WTC11 (cell line): ENCODE data around the gene RCHY1. TPM values are rescaled to one million over a fixed set of nuclear protein-coding genes. Genes with fewer than 3 reads are reported as not detected.

ENCODE experiments used
- CREM ChIP-seq: sonication (generic); formaldehyde crosslinking; IDR thresholded peaks from 2 replicates; pipeline ENCODE4 v1.8.1; 2022; ENCODE audit warnings: mild to moderate bottlenecking, missing genetic modification reagents, moderate library complexity
- ELF4 ChIP-seq: sonication (generic); formaldehyde crosslinking; IDR thresholded peaks from 2 replicates; pipeline ENCODE4 v1.8.1; 2022; ENCODE audit warnings: low read depth, mild to moderate bottlenecking, moderate library complexity, missing genetic modification reagents
- FOXK1 ChIP-seq: sonication (generic); formaldehyde crosslinking; IDR thresholded peaks from 2 replicates; pipeline ENCODE4 v1.8.0; 2022; ENCODE audit warnings: mild to moderate bottlenecking, moderate library complexity, missing genetic modification reagents
- GABPB1 ChIP-seq: sonication (generic); formaldehyde crosslinking; IDR thresholded peaks from 2 replicates; pipeline ENCODE4 v1.8.1; 2023; ENCODE audit warnings: mild to moderate bottlenecking, missing genetic modification reagents
- JUN ChIP-seq: sonication (generic); formaldehyde crosslinking; IDR thresholded peaks from 2 replicates; pipeline ENCODE4 v1.8.0; 2023; ENCODE audit warnings: mild to moderate bottlenecking, missing genetic modification reagents
- MAX ChIP-seq: sonication (generic); formaldehyde crosslinking; IDR thresholded peaks from 2 replicates; pipeline ENCODE4 v1.8.0; 2022; ENCODE audit warnings: mild to moderate bottlenecking, missing genetic modification reagents
- MYBL2 ChIP-seq: sonication (generic); formaldehyde crosslinking; IDR thresholded peaks from 2 replicates; pipeline ENCODE4 v1.8.1; 2023; ENCODE audit warnings: mild to moderate bottlenecking, moderate library complexity, missing genetic modification reagents
- NFATC4 ChIP-seq: fragments of 250-450 bp; sonication (Bioruptor Pico); IDR thresholded peaks from 2 replicates; pipeline ENCODE4 v1.9.0; 2021; ENCODE audit warnings: mild to moderate bottlenecking
- NR1H2 ChIP-seq: sonication (generic); formaldehyde crosslinking; IDR thresholded peaks from 2 replicates; pipeline ENCODE4 v1.9.0; 2021; ENCODE audit warnings: mild to moderate bottlenecking, moderate library complexity, missing genetic modification reagents
- ZBTB43 ChIP-seq: sonication (generic); formaldehyde crosslinking; IDR thresholded peaks from 2 replicates; pipeline ENCODE4 v1.8.1; 2023; ENCODE audit warnings: mild to moderate bottlenecking, missing genetic modification reagents
- ZNF138 ChIP-seq: sonication (generic); formaldehyde crosslinking; conservative IDR thresholded peaks from 2 replicates; pipeline ENCODE4 v1.8.1; 2022; ENCODE audit warnings: mild to moderate bottlenecking, moderate library complexity, missing genetic modification reagents
- ZNF281 ChIP-seq: sonication (generic); formaldehyde crosslinking; IDR thresholded peaks from 2 replicates; pipeline ENCODE4 v1.8.0; 2023; ENCODE audit warnings: mild to moderate bottlenecking, missing genetic modification reagents
- ZNF425 ChIP-seq: fragments of 250-450 bp; sonication (Bioruptor Pico); conservative IDR thresholded peaks from 2 replicates; pipeline ENCODE4 v1.9.0; 2021; ENCODE audit warnings: mild to moderate bottlenecking
- total RNA-seq: library from RNA; stranded (reverse); gene quantifications from 3 replicates; pipeline ENCODE4 v1.2.3, GENCODE V29; 2021
- TF ChIP-seq, protein P1 (sequence below): sonication (generic); formaldehyde crosslinking; IDR thresholded peaks from 2 replicates; pipeline ENCODE4 v1.8.0; 2023; ENCODE audit warnings: missing genetic modification reagents, mild to moderate bottlenecking, borderline replicate concordance
- TF ChIP-seq, protein P2 (sequence below): sonication (generic); formaldehyde crosslinking; IDR thresholded peaks from 2 replicates; pipeline ENCODE4 v1.8.1; 2022; ENCODE audit warnings: low read depth, missing genetic modification reagents, borderline replicate concordance
- TF ChIP-seq, protein P3 (sequence below): sonication (generic); formaldehyde crosslinking; IDR thresholded peaks from 2 replicates; pipeline ENCODE4 v1.8.1; 2022; ENCODE audit warnings: mild to moderate bottlenecking, moderate library complexity, missing genetic modification reagents

Gene RCHY1
- total RNA-seq, 1 experiment from 2014 or later, result 37.8 TPM

- TF ChIP-seq ZNF281 (no peak), MYBL2 (no peak), CREM (no peak), ZBTB43 (CRISPR knock-in tag) (no peak), GABPB1 (no peak), NFATC4 (CRISPR knock-in tag) (no peak), ELF4 (no peak), JUN (CRISPR knock-in tag) (no peak), NR1H2 (CRISPR knock-in tag) (no peak), ZNF138 (CRISPR knock-in tag) (no peak), ZNF425 (CRISPR knock-in tag) (no peak), FOXK1 (CRISPR knock-in tag) (no peak), MAX (CRISPR knock-in tag) (no peak)
- TF ChIP-seq, protein P1, sequence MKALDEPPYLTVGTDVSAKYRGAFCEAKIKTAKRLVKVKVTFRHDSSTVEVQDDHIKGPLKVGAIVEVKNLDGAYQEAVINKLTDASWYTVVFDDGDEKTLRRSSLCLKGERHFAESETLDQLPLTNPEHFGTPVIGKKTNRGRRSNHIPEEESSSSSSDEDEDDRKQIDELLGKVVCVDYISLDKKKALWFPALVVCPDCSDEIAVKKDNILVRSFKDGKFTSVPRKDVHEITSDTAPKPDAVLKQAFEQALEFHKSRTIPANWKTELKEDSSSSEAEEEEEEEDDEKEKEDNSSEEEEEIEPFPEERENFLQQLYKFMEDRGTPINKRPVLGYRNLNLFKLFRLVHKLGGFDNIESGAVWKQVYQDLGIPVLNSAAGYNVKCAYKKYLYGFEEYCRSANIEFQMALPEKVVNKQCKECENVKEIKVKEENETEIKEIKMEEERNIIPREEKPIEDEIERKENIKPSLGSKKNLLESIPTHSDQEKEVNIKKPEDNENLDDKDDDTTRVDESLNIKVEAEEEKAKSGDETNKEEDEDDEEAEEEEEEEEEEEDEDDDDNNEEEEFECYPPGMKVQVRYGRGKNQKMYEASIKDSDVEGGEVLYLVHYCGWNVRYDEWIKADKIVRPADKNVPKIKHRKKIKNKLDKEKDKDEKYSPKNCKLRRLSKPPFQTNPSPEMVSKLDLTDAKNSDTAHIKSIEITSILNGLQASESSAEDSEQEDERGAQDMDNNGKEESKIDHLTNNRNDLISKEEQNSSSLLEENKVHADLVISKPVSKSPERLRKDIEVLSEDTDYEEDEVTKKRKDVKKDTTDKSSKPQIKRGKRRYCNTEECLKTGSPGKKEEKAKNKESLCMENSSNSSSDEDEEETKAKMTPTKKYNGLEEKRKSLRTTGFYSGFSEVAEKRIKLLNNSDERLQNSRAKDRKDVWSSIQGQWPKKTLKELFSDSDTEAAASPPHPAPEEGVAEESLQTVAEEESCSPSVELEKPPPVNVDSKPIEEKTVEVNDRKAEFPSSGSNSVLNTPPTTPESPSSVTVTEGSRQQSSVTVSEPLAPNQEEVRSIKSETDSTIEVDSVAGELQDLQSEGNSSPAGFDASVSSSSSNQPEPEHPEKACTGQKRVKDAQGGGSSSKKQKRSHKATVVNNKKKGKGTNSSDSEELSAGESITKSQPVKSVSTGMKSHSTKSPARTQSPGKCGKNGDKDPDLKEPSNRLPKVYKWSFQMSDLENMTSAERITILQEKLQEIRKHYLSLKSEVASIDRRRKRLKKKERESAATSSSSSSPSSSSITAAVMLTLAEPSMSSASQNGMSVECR (CRISPR knock-in tag), result no peak
- TF ChIP-seq, protein P2, sequence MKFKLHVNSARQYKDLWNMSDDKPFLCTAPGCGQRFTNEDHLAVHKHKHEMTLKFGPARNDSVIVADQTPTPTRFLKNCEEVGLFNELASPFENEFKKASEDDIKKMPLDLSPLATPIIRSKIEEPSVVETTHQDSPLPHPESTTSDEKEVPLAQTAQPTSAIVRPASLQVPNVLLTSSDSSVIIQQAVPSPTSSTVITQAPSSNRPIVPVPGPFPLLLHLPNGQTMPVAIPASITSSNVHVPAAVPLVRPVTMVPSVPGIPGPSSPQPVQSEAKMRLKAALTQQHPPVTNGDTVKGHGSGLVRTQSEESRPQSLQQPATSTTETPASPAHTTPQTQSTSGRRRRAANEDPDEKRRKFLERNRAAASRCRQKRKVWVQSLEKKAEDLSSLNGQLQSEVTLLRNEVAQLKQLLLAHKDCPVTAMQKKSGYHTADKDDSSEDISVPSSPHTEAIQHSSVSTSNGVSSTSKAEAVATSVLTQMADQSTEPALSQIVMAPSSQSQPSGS (CRISPR knock-in tag), result no peak
- TF ChIP-seq, protein P3, sequence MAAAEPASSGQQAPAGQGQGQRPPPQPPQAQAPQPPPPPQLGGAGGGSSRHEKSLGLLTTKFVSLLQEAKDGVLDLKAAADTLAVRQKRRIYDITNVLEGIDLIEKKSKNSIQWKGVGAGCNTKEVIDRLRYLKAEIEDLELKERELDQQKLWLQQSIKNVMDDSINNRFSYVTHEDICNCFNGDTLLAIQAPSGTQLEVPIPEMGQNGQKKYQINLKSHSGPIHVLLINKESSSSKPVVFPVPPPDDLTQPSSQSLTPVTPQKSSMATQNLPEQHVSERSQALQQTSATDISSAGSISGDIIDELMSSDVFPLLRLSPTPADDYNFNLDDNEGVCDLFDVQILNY (CRISPR knock-in tag), result no peak
- TF ChIP-seq, all 79 proteins: peak for 0
These were observed 47.6 kb upstream of the RCHY1 start (continued) for GRCh38 chr4:75561789-75562188.
